ENCODE results near the gene AP2A2.
A peak's percentile ranks its signal among the peaks of the same experiment; 100 is the strongest.

The AP2A2 gene

DNA sequence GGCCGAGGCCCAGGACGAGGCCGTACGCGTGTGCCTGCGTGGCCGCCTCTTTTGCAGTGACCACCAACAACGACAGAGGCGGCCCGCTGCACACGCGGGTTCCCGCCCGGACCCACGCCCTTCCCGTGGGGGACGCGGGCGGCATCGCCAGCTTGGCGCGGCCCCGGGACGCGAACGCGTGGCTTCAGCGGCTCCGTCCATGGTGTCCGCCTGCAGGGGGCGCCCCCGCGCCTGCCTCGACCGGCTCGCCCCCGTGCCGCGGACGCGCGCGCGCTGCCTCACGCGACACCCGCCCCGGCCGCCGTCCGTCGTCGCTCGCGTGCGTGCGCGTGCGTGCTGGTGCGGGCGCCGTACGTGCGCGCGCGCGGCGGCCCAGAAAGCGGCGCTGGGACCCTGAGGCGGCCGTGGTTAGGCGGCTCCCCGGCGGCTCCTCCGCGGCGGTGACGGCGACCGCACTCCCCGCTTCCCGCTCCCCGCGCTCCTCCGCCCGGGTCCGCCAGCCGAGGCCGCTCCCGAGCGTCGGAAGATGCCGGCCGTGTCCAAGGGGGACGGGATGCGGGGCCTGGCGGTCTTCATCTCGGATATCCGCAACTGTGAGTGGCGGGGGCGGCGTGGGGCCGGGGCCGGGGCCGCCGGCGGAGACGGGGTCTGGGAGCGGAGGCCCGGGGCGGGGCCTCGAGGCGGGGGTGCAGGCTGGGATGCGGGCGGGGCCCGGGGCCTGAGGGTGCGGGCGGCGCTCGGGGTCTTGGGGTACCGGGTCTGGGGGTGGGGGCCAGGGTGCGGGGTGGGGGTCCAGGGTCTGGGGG, at the start of gene AP2A2:
Gene AP2A2, plus strand, starts transcription at position 375 of the 806 bp plus-strand sequence. Its CDS starts 152 bp downstream, at position 527.
- peak; percentile 93 for DNase-seq

DNA sequence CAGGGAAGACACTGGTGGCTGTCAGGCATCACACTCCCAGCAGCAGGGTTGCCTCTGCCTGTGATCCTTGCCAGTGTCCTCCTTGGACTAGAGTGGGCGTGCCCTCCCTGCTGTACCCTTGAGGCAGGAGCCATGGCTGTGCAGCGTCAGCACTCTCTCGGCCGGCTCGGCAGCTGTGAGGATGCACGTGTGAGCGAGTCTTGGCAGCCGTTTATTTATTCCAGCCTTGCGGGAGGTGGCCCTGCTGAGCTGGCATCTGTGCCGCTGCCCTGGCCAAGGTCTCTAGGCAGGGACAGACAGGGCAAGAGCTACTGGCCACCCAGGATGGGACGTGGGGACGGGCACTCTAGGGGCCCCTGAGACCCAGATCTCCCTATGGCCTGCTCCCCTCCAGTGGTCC, 49.1 kb upstream of the AP2A2 start:
- DNase-seq, result no peak

DNA sequence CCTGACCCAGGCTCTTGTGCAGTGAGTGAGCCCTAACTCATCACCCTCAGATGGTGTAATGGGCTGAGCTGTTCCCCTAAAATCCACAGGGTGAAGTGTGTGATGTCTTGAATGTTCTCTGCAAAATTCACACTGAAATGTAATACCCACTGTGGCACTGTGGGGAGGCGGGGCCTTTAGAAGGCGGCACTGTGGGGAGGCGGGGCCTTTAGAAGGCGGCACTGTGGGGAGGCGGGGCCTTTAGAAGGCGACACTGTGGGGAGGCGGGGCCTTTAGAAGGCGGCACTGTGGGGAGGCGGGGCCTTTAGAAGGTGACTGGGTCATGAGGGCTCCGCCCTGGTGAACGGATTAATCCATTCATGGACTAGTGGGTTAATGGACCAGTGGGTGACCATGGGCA, 48.1 kb upstream of the AP2A2 start:
- peak; percentile 45 for DNase-seq

DNA sequence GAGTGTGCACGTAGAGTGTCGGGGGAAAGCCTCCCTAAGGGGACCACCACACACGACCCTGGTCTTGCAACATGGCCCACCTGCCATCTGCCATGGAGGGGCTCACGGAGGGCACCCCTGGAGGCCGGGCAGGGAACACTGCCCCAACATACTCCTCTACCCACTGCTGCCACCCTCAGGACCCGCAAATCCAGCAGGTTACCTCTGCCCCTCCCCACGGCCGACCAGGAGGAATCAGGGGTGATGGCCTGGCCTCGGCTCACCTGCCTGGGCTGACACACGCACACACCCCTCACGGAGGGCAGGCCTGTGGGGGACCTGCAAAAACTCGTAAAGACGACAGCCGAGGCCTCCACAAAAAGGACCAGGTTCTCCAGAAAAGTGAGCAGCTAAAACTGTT, 45.2 kb upstream of the AP2A2 start:
- no peak for DNase-seq

DNA sequence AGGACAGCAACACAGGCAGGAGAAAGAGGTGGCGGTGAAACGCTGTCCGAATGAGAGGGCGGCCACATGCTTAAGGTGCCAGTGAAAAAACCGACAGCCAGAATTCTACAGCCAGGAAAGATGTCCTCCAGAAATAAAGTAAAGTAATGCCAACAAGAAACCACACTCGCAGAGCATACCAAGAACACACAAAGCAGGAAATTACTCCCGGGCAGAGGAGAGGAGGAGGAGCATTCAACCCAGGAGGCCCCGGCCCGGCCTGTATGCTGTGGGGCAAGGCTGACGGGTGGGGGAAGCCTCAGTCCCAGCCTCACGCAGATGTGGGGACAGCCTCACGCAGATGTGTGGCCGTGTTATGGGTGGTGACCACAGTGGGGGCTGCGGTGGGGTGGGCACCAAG, 43.1 kb upstream of the AP2A2 start:
- no peak for DNase-seq

DNA sequence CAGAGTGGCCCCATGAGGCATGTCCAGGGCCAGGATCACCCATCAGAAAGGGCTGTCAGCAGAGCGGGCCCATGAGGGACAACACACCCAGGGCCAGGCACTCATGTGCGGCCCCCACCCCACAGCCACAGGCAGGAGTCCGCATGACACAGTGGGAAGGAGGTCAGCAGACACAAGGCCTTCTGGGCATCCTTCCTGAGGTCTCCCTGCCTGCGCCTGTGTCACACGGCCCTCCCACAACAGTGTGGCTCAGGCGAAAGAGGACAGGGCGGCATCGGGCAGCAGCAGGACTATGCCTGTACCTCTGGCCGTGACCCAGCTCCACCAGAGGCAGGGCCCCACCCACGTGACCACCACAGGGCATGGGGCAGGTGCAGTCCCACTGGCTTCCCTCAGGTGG, 42.1 kb upstream of the AP2A2 start:
- DNase-seq, result no peak

DNA sequence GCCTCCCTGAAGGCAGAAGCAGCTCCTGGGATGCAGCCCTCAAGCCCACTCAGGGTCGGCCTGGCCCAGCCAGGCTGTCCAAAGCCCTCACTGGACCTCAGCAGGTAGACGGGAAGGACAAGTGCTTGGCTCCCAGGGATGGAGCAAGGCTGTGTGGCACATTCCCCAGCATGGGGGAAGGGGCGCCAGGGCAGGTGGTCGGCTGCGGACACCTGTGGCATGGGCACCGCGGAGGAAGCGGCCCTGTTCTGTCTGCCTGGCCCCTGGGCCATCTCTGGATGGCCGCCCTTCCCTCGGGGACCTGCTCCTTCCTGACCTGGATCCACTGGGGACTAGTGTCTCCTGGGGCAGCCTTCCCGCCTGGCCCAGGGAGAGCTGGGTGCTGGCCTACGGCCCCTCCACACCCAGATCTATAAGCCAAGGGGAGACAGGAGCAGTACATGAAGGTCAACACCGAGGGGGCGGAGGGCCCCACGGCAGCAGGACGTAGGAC, 41.0 kb upstream of the AP2A2 start:
- no peak for DNase-seq

DNA sequence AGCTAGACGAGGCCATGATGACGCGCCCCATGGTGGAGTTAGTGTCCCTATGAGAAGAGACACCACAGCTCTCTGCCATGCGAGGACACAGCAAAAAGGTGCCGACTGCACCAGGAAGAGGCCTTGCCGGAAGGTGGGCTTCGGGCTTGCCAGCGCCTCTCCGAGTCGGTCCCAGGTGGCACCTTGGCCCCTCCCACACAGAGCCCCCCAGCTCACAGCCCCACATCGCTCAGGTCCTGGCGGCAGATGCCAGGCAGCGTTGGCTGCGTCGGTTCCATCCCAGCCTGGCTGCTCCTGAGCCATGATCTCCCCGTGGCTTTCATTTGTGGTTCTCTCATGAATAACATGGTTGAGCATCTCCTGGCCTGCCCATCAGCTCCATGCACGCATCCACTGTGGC, 39.1 kb upstream of the AP2A2 start:
- no peak for DNase-seq

DNA sequence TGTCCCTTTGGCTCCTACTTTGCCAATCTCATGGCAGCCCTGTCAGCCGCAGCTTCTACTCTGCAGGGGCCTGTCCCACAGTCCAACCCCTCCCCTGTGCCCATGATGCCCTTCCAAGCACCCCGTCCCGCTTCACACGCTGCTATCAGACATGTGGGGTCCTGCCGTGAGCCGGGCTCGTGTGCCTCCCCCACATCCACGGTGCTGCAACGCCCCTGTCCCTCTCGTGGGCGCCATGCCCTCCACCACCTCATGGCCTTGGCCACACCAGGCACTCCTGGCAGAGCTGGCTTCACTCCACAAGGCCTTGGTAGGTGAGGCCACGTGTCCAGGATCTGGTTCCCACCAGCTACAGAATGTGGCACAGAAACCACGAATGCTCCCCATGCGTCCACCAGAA, 38.1 kb upstream of the AP2A2 start:
- DNase-seq, result no peak

DNA sequence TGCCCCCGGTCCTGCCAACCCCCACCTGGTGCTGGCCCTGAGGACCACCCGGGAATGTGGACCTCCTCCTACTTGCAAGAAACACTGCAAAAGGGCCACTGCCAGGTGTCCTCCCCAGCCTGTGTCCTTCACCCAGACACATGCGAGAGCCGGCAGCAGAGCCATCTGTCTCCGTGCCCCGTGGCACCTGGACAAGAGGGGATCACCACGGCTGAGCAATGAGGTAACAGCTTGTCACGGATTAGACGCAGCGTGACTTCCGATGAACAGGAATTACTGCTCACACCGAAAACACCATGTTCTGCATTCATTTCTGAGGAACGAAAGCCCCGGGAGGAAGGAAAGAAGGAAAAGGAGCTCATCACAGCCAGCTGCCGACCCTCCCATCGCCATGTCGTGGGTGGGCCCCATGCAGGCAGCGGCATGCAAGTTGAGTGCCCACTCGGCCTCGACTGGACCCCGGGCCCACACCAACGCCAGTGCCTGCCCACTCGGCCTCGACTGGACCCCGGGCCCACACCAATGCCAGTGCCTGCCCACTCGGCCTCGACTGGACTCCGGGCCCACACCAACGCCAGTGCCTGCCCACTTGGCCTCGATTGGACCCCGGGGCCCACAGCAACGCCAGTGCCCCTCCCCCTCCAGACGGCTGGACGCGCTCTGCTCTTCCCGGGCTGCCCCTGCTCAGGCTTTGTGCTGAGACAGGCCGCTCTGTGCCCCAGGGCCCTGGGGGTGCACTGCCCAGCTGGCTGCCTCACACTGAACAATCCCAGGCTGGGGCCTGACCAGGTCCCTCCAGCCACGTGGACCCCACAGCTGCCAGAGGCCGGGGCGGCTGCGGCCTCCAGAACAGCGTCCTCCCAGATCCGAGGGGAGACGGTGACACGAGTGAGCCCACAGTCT, 37.1 kb upstream of the AP2A2 start:
- DNase-seq, result no peak

DNA sequence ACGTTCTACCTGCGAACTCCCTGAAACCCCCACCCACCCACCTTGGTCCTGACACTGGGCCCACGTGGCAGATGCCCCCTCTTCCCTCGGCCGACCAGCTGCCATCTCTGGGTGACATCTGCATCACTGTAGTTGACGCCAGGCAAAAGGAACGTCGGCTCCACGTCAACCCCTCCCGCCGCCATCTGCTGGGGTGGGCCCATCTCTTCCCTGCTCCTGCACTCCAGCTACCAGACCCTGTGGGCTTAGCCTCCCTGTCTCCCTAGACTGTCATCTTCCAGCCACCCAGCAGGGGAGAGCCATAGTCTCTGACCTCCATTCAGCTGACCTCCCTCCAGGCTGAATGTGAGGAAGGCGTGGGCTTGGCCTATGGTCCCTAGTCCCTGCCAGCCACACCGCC, 36.4 kb upstream of the AP2A2 start:
- DNase-seq, result no peak

DNA sequence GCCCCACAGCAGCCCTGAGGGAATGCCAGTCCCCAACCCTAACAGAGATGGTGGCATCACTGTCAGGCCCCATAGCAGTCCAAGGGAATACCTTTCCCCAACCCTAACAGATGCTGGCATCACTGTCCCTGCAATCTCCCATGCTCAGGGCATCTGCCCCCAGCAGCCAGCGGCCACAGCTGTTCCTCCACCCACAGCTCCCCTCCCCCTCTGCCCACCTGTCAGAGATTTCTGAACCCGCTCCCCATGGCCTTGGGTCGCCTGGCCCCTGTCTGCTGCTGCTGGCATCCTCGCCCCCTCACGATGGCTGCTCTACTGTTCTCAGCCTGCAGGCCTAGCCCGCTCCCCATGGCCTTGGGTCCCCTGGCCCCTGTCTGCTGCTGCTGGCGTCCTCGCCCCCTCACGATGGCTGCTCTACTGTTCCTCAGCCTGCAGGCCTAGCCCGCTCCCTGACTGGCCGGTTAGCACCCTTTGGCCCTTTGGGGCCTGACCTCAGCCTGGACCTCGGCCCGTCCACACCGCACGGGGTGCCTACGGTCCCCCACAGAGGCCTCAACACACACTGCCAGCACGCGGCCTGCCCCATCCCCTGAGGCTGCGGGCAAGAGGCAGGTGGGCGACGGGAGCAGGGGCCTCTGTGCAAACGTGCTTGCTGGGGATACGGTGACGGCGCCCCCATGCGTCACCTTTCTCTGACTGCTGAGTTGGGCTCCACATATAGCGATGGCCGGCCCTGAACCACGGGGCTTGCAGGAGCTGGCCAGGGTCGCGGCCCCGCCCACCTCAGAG, 35.8 kb upstream of the AP2A2 start:
- no peak for DNase-seq

DNA sequence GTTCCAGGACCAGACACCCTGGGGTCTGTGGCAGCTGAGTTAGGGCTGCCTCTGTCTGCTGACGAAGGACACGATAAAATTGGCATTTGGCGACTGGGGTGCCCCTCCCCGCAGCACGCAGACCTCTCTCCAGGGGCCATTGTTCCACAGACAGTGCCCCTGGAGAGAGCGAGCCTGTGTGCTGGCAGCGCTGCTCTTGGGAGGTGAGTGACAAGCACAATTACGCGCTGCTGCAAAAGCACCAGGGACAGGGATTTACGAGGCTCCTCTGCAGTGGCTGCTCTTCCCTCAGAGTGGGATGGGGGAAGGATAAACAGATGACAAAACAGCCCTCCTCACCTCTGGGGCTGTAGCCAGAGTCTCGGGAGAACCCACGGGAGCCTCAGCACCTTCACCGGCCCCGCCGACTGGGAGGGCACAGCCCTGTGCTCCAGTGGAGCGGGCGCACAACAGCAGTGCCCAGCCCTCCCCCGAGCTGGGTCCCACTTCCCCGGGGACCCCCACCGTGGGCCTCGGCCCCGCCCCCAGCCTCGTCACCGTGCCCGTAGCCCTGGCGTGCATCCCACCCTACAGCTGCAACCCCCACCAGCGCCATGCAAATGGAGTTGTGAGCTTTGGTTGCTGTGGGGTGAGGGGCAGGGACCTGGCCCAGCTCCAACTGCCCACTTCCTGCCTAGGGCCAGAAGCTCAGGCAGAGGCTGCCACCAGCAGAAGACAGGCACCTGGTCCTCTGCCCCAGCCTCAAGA, 34.7 kb upstream of the AP2A2 start:
- no peak for DNase-seq

DNA sequence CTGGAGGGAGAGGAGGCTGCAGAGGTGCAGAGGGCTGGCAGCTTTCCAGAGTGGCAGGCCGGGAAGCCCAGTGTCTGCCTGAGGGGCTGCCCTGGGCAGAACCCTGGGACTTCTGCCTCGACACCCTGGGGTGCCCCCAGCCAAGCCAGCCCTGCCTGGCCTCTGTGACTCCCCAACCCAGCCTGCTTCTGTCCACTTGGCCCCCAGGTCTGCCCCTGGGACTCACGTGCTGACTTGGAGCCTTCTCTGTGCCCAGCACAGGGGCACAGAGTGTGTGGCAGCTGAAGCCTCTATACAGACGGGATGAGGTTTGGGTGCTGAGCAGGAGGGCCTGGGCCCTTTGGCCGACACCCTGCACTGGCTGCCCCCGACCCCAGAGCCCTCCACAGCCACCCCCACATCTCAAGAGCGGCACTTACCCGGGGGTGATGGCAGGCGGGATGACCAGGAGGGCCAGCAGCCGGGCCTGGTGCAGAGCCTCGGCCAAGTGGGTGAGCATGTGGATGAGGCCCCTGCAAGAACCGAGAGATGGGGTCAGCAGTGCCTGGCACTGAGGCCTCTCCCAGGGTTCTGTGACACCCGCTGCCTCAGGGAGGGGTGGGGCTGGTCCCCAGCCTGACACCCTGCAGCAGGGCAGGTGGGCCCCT, 32.5 kb upstream of the AP2A2 start:
- DNase-seq, result no peak

DNA sequence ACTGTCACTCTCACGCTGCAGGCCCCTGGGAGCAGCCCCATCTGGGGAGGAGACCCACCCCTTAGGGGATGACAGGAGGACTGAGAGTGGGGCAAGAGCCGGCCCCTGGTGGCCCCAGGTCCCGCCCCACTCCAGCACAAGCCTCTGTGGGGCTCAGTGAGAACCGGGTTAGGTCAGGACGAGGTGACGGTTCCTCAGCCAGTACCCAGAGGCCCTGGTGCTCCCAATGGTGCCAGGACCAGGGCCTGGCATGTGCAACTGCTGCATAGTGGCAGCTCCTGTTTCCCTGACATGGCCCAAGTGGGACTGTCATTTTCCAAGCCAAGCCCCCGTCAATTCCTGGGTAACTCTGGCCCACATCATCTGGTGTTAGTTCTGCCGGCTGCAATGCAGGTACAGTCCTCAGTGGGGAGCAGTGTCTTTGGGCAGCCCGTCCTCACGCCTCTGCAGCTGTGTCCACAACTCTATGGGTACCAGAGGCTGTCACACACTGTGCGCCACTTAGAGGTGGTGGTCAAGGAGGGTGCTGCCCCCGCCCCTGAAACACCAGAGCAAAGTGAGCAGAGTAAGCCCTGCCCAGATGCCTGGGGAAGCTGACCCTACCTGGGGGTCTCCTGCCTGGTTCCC, 31.0 kb upstream of the AP2A2 start:
- no peak for DNase-seq

DNA sequence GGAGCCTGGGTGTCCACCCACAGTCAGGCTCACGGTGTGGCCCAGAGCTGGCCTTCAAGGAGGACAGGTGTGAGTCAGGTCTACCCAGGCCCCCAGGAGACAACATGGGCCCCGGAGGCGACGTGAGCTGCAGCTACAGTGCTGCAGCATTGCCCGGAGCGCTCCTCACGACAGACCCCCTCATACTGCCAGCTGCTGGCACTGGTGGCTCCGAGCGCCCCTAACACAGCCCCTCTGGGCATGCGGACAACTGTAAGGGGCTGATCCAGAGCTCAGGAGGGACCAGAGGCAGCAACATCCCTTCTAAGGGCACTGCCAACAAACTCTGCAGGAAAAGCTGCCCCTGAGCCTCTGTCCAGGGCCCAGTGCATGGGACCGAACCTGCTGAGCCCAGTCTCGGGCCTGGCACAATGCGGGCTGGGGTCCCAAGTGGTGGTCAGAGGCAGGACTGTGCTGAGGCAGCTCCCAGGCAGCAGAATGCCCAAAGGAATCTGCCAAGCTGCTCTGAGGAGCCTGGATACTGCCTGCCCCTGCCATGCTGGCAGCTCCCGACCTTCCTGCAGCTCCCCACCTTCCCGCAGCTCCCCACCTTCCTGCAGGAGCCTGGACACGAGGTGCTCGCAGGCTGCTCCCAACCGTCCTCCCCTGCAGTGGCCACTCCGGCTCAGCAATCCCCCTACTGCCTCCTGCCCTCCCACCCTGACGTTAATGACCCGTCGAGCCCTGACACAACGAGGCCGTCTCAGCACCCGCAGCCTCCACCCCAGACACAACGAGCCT, 30.1 kb upstream of the AP2A2 start:
- no peak for DNase-seq

DNA sequence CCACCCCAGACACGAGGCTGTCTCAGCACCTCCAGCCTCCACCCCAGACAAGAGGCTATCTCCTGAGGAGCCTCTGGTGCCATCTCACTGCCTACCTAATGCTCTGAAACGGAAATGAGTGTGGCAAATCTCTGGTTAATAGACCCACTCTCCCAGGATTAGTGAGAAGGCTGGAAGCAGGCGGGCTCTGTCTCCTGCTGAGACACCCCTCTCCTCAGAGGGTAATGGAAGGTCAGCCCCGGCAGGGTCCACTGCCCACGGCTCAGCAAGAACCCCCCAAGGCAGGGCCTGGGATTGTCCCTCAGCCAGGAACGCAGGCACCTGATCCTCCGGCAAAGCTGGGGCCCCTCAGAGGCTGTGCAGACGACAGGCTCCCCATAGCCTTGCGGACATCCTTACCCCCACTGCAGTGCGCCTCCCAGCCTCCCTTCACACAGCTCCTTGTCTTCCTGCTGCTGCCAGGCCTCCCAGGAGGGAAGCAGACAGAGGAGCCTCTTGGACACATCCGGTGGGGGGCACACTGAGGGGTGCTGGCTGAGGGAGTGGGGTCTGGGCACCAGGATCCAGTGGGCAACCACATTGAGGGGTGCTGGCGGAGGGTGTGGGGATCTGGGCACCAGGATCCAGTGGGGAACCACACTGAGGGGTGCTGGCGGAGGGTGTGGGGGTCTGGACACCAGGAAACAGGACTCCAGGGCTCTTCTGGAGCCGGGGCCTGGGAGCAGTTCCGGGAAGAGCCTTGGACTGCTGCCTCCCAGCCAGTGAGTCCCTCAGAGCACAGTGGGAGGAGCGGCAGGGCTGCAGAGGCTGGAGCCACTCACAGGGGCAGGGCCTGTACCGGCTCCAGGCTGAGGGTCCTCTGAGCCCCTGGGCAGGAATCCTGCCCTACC, 28.2 kb upstream of the AP2A2 start:
- no peak for DNase-seq

DNA sequence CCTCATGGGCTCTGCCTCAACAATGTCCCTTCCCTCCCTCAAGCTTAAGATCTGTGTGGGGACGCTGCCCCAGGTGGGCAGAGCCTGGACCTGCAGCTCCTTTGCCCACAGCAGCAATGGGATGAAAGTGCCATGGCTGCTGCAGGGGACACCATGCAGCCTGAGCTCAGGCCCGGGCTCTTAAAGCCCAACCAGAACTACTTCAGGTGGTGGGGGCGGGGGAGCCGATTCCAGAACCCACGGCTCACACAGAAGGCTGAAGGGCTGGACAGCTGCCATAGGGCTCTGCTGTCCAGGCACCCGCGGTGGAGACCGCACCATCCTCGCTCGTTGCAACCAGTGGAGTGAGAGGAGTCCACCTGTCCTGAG, 27.5 kb upstream of the AP2A2 start:
- DNase-seq, result no peak

DNA sequence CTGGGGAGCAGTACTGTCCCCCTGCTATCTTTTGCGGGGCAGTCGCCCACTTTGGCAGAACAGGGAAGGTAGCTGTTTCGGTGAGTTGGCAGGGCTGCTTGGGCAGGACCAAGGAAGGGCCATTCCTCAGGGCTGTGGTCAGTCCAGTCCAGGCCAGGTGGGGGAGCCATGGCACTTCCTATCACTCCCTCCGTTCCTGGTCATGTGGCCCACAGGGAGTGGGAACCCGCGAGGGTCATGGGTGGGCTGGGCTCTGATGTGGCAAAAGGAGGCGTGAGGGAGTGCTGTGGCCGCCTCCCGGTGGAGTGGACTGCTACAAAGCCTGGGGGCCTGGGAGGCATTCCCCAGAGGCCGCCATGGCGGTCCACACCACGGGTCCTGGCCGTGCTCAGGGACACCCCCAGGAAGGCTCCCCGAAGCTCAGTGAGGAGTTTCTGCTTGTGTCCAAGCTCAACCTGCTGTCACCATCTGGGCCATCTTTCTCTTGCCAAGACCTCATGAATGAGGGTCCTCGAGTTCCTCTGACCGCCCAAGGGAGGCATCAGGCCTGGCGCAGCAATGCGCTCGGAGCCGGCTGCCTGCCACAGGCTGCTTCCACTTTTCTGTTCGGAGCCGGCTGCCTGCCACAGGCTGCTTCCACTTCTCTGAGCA, 27.0 kb upstream of the AP2A2 start:
- DNase-seq, result no peak

Measured in activated CD4-positive, alpha-beta T cell treated with anti-CD3 and anti-CD28 coated beads, Interleukin-2, Interleukin-6, amounts not matched to agents 100 ng/mL and 50 ng/mL, durations not matched to agents 16 hours and 8 hours (primary cell).